Bronchial epithelial cell (primary cell): Measurements from ENCODE around the gene CAD. TPM values are rescaled to one million over a fixed set of nuclear protein-coding genes. Genes with fewer than 3 reads are reported as not detected.
A peak's percentile ranks its signal among the peaks of the same experiment; 100 is the strongest.

ENCODE experiments used
- DNase-seq: peaks from one replicate; pipeline ENCODE4 v3.0.0-alpha.2; 2010; ENCODE audit warnings: low read depth
- FAIRE-seq: peaks from 2 replicates; lab custom pipeline; 2011; peaks lifted over from hg19 to GRCh38; lab: Jason Lieb, UNC
- H3K27me3 ChIP-seq: 2 replicates; pipeline ENCODE4 v1.5.1; 2011; ENCODE audit warnings: low read length; ENCODE audit not compliant: control insufficient read depth, insufficient read depth
- H3K36me3 ChIP-seq: 2 replicates; pipeline ENCODE4 v1.5.1; 2011; ENCODE audit warnings: low read length; ENCODE audit not compliant: control insufficient read depth, insufficient read depth
- H3K4me3 ChIP-seq: 2 replicates; pipeline ENCODE4 v1.5.1; 2011; ENCODE audit warnings: mild to moderate bottlenecking, low read depth, low read length, control low read depth
- total RNA-seq: library from RNA; depleted of rRNA; stranded (reverse); fragments of >200 nt; gene quantifications from 2 replicates; pipeline ENCODE4 v1.2.1, GENCODE V29; 2014
- TF ChIP-seq, protein P1 (sequence below): IDR thresholded peaks from 2 replicates; pipeline ENCODE4 v1.5.1; 2011; ENCODE audit warnings: mild to moderate bottlenecking, moderate library complexity, low read length, control low read depth, inconsistent platforms; ENCODE audit not compliant: insufficient read depth, severe bottlenecking

CAD gene
- total RNA-seq, 1 donor from 2014 or later = 21.6 TPM

DNA sequence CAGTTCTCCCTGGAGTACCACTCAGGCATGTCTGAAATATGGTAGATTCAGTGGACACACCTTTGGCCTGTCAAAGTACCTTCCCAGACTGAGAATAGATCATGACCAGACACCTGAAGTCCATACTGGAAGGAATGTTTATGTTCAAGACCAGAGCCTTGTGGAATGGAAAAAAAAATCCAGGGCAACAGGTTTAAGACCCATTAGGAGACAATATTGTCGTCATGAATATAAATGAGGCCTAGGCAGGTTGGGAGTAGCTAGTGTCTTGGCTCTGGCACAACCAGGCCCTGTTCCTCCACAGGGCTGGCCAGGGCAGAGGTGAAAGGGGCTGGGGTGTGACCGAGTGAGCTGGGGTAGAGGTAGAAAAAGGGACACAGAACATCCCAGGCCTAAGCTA, 18.5 kb upstream of the CAD start:
- DNase-seq (no peak), FAIRE-seq (no peak)
- H3K36me3 ChIP-seq = peaks cover 7% of the 10 kb centered on the region
- H3K4me3 ChIP-seq = no peak overlapping the region
- TF ChIP-seq, protein P1, sequence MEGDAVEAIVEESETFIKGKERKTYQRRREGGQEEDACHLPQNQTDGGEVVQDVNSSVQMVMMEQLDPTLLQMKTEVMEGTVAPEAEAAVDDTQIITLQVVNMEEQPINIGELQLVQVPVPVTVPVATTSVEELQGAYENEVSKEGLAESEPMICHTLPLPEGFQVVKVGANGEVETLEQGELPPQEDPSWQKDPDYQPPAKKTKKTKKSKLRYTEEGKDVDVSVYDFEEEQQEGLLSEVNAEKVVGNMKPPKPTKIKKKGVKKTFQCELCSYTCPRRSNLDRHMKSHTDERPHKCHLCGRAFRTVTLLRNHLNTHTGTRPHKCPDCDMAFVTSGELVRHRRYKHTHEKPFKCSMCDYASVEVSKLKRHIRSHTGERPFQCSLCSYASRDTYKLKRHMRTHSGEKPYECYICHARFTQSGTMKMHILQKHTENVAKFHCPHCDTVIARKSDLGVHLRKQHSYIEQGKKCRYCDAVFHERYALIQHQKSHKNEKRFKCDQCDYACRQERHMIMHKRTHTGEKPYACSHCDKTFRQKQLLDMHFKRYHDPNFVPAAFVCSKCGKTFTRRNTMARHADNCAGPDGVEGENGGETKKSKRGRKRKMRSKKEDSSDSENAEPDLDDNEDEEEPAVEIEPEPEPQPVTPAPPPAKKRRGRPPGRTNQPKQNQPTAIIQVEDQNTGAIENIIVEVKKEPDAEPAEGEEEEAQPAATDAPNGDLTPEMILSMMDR = no peak
- no peaks in the 10 kb centered on the region for H3K27me3 ChIP-seq

DNA sequence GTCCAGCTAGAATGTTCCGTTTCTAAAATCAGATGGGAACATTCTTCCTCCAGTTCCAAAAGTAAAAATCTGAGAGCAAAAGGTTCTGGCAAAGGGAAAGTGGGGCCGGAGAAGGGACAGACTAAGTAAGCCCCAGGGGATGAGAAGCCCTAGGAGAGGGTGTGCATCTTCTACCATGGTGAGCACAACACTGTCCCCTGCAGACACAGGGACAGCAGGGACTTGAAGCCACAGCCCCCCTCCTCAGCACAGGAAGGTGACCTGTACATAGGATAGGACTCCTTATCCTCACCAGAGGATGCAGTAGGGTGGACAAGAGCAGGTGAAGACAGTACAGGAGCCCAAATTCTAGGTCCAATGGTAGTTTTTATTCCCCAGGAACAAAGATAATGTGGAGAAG, 17.9 kb upstream of the CAD start:
- peaks cover 12% of the 10 kb centered on the region for H3K36me3 ChIP-seq
- no peak for FAIRE-seq
- DNase-seq = no peak
- no peak overlapping the region for H3K4me3 ChIP-seq
- no peaks in the 10 kb centered on the region for H3K27me3 ChIP-seq
- TF ChIP-seq, protein P1 = no peak

DNA sequence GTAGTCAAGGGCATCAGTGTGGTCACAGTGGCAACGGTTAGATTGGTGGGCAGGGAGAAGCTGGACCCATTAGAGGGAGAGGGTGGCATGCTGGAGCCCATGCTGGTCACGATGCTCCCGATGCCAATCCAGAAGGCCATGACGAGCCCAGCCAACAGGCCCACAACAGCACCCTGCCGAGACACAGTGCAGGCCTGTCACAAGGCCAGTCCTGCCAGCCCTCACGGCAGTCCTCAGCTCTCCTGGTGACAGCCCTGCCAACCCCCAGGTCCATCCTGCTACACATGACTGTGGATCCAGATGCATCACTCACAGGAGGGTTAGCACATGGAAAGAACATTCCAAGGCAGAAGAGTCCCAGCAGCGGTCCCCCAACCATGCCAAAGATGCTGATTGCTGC, 15.5 kb upstream of the CAD start:
- Histone ChIP-seq H3K4me3 (no peak overlapping the region), H3K27me3 (no peaks in the 10 kb centered on the region), H3K36me3 (peaks cover 16% of the 10 kb centered on the region)
- TF ChIP-seq, protein P1 = no peak
- DNase-seq (no peak), FAIRE-seq (no peak)

DNA sequence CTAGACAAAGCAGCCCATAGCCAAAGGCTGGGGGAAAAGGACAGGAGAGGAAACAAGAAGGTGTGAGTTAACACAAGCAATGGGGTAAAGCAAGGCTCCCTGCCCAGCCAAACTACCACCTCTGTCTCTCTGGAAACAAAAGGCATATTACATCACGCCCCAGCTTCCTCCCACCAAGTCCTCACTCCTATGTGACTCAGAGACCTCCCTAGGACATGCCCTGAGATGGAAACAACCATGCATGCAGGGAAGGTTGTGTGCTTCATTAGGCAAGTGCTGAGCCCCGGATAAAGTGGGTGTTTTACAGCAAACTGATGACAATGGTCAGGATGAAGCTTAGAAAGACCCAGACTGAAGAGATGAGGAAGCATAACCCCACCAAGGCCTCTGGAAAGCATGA, 14.3 kb upstream of the CAD start:
- H3K4me3 ChIP-seq = no peak overlapping the region
- H3K36me3 ChIP-seq = peaks cover 18% of the 10 kb centered on the region
- H3K27me3 ChIP-seq = no peaks in the 10 kb centered on the region
- FAIRE-seq (no peak), DNase-seq (peak; percentile 68)
- TF ChIP-seq, protein P1 = no peak

DNA sequence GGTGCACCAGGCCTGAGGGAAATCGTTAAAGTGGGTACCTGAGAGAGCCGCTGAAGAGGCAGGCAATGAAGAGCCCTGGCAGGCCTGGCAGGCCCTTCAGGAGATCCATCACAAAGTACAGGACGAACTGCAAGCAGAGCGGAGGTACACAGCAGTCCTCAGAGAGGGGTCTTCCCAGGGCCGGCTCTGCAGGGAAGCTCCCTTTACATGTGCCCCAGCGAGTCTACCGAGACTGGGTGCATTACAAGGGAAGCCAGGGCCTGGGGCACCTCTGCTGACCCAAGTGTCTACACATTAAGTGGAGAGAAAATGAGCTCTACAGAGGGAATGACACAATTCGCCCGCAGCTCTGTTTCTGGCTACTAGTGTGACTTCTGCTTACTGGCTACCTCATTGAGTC, 13.4 kb upstream of the CAD start:
- TF ChIP-seq, protein P1 = no peak
- peaks cover 18% of the 10 kb centered on the region for H3K36me3 ChIP-seq
- H3K4me3 ChIP-seq = no peak overlapping the region
- FAIRE-seq (no peak), DNase-seq (no peak)
- no peaks in the 10 kb centered on the region for H3K27me3 ChIP-seq

DNA sequence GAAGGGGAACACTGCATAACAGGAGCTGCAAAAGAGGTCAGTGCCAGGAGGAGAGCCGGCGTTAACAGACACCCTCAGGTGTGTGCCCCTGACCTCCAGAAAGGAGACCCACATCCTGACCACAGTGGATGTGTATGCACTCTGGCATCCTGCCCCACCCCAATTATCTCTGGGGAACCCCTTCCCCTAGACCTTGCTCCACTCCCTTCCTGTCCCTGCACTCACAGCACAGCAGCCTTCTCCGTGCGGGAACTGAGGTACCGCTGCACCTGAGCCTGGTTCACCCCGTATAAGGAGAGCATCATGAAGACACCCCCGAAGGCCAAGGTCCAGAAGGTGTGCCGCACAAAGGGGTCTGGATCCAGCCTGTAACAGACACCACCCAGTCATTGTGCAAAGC, 12.6 kb upstream of the CAD start:
- peaks cover 18% of the 10 kb centered on the region for H3K36me3 ChIP-seq
- FAIRE-seq (no peak), DNase-seq (no peak)
- H3K27me3 ChIP-seq = no peaks in the 10 kb centered on the region
- TF ChIP-seq, protein P1 = no peak
- H3K4me3 ChIP-seq = no peak overlapping the region
